GM12878 (cell line): ENCODE measurements around the gene ADGB.

Experiments used
- ATF2 ChIP-seq: IDR thresholded peaks from 2 replicates; pipeline ENCODE4 v1.6.1; 2012; ENCODE audit warnings: low read length, inconsistent platforms
- CHD1 ChIP-seq: IDR thresholded peaks from 2 replicates; pipeline ENCODE4 v1.6.1; 2012; ENCODE audit warnings: low read depth, low read length, improper control_type of control experiment
- CTCF ChIP-seq, 3 experiments: IDR thresholded peaks in 2 of 3; conservative IDR thresholded peaks in 1 of 3; 2 replicates each; pipeline ENCODE4 v1.5.1; 2011; ENCODE audit warnings: low read depth in 3 of 3, low read length in 3 of 3, mild to moderate bottlenecking in 3 of 3, control low read depth in 2 of 3, moderate library complexity in 2 of 3, inconsistent platforms in 1 of 3, mixed read lengths in 1 of 3; ENCODE audit not compliant: control insufficient read depth in 2 of 3, insufficient read depth in 1 of 3; ENCODE audit errors: extremely low read depth in 1 of 3
- CUX1 ChIP-seq: IDR thresholded peaks from 2 replicates; pipeline ENCODE4 v1.6.1; 2012; ENCODE audit warnings: improper control_type of control experiment, low read depth, low read length; ENCODE audit not compliant: insufficient replicate concordance
- E2F4 ChIP-seq: IDR thresholded peaks from 2 replicates; pipeline ENCODE4 v1.6.1; 2012; ENCODE audit warnings: low read depth, low read length, improper control_type of control experiment
- POLR2A ChIP-seq: IDR thresholded peaks from 2 replicates; pipeline ENCODE4 v1.6.1; 2011; ENCODE audit warnings: low read depth, mild to moderate bottlenecking, low read length
- STAT3 ChIP-seq: IDR thresholded peaks from 2 replicates; pipeline ENCODE4 v1.6.1; 2011; ENCODE audit warnings: low read depth, low read length, improper control_type of control experiment
- ZSCAN29 ChIP-seq: fragments of 450-650 bp; IDR thresholded peaks from 2 replicates; pipeline ENCODE4 v1.6.1; 2017; ENCODE audit warnings: mild to moderate bottlenecking, moderate library complexity

GRCh38 chr6:146651482-146651863 lies 52.7 kb downstream of the ADGB start:
- no peak for TF ChIP-seq ZSCAN29
- no peak for TF ChIP-seq CHD1
- TF ChIP-seq POLR2A: no peak
- TF ChIP-seq E2F4: no peak
- TF ChIP-seq STAT3: no peak
- no peak for TF ChIP-seq CTCF (IDR thresholded peaks at IDR 0.05 in 2 of 3, conservative IDR thresholded peaks at IDR 0.05 in 1 of 3; ENCODE audit: control insufficient read depth in 2 of 3, extremely low read depth in 1 of 3, insufficient read depth in 1 of 3, low read depth in 3 of 3, low read length in 3 of 3)
- TF ChIP-seq ATF2: no peak
- no peak for TF ChIP-seq CUX1
